Erythroblast (primary cell): ENCODE results near the gene MUC5AC.

Experiments used
- GATA1 ChIP-seq: IDR thresholded peaks from 2 replicates; pipeline ENCODE4 v1.6.1; 2011; ENCODE audit warnings: low read depth, mild to moderate bottlenecking, control low read depth, low read length, moderate library complexity
- POLR2A ChIP-seq: IDR thresholded peaks from 2 replicates; pipeline ENCODE4 v1.6.1; 2011; ENCODE audit warnings: mild to moderate bottlenecking, low read length

- TF ChIP-seq POLR2A = no peak
- TF ChIP-seq GATA1 = no peak
Observed at GRCh38 chr11:1221848-1222311, 64.1 kb downstream of the MUC5AC start.
